Liver (tissue), 9 donors: ENCODE results near the gene PRKD3. TPM values are rescaled to one million over a fixed set of nuclear protein-coding genes. Genes with fewer than 3 reads are reported as not detected.

ENCODE experiments used
- DNase-seq: peaks from one replicate; pipeline ENCODE4 v3.0.0-alpha.2; 2017; ENCODE audit warnings: low spot score
- H3K27ac ChIP-seq, 2 donors: one replicate each; pipeline ENCODE4 v1.7.0; 2013; ENCODE audit warnings: inconsistent platforms in 2 of 2, low read length in 2 of 2, control low read depth in 1 of 2, low read depth in 1 of 2, mild to moderate bottlenecking in 1 of 2
- H3K27me3 ChIP-seq, 4 donors: one replicate each; pipeline versions ENCODE4 v1.6.1 to v1.7.0; 2013; ENCODE audit warnings: low read length in 3 of 4, inconsistent platforms in 1 of 4, mild to moderate bottlenecking in 1 of 4, moderate library complexity in 1 of 4; ENCODE audit not compliant: control insufficient read depth in 4 of 4, insufficient read depth in 4 of 4
- H3K36me3 ChIP-seq, 4 donors: one replicate each; pipeline versions ENCODE4 v1.6.1 to v1.7.0; 2013; ENCODE audit warnings: low read length in 3 of 4, mild to moderate bottlenecking in 3 of 4, low read depth in 1 of 4, moderate library complexity in 1 of 4; ENCODE audit not compliant: control insufficient read depth in 4 of 4, insufficient read depth in 3 of 4
- H3K4me1 ChIP-seq, 4 donors: one replicate each; pipeline versions ENCODE4 v1.6.1 to v1.7.0; 2013; ENCODE audit warnings: low read length in 3 of 4, mild to moderate bottlenecking in 3 of 4, moderate library complexity in 1 of 4; ENCODE audit not compliant: control insufficient read depth in 4 of 4, insufficient read depth in 4 of 4
- H3K4me3 ChIP-seq, 3 donors: one replicate each; pipeline versions ENCODE4 v1.6.1 to v1.7.0; 2013; ENCODE audit warnings: low read length in 3 of 3, control low read depth in 1 of 3, low read depth in 1 of 3, mild to moderate bottlenecking in 1 of 3
- H3K9ac ChIP-seq, 2 donors: one replicate each; pipeline ENCODE4 v1.7.0; 2013; ENCODE audit warnings: low read length in 2 of 2, mild to moderate bottlenecking in 2 of 2, moderate library complexity in 2 of 2, control low read depth in 1 of 2, low read depth in 1 of 2
- H3K9me3 ChIP-seq, 4 donors: one replicate each; pipeline versions ENCODE4 v1.6.1 to v1.7.0; 2013; ENCODE audit warnings: low read length in 3 of 4; ENCODE audit not compliant: control insufficient read depth in 4 of 4
- ATF3 ChIP-seq: IDR thresholded peaks from 2 replicates; pipeline ENCODE4 v1.6.1; 2016; ENCODE audit warnings: antibody characterized with exemption
- EGR1 ChIP-seq, 2 donors: IDR thresholded peaks; 2 replicates each; pipeline ENCODE4 v1.6.1; 2016 to 2018; ENCODE audit warnings: antibody characterized with exemption in 2 of 2, low read depth in 2 of 2
- FOXA1 ChIP-seq: IDR thresholded peaks from 2 replicates; pipeline ENCODE4 v1.6.1; 2016; ENCODE audit warnings: antibody characterized with exemption
- FOXA2 ChIP-seq: IDR thresholded peaks from 2 replicates; pipeline ENCODE4 v1.6.1; 2016; ENCODE audit warnings: antibody characterized with exemption
- GABPA ChIP-seq, 2 donors: IDR thresholded peaks in 1 of 2; conservative IDR thresholded peaks in 1 of 2; 2 replicates each; pipeline ENCODE4 v1.6.1; 2016; ENCODE audit warnings: antibody characterized with exemption in 2 of 2, mild to moderate bottlenecking in 1 of 2, moderate library complexity in 1 of 2
- HNF4A ChIP-seq, 2 donors: conservative IDR thresholded peaks; 2 replicates each; pipeline ENCODE4 v1.6.1; 2016; ENCODE audit warnings: antibody characterized with exemption in 2 of 2, mild to moderate bottlenecking in 2 of 2
- HNF4G ChIP-seq: IDR thresholded peaks from 2 replicates; pipeline ENCODE4 v1.6.1; 2016; ENCODE audit warnings: antibody characterized with exemption
- JUND ChIP-seq, 2 donors: IDR thresholded peaks; 2 replicates each; pipeline ENCODE4 v1.6.1; 2016; ENCODE audit warnings: antibody characterized with exemption in 2 of 2
- MAX ChIP-seq: IDR thresholded peaks from 2 replicates; pipeline ENCODE4 v1.6.1; 2016; ENCODE audit warnings: antibody characterized with exemption
- NR2F2 ChIP-seq: IDR thresholded peaks from 2 replicates; pipeline ENCODE4 v1.6.1; 2016; ENCODE audit warnings: antibody characterized with exemption
- RAD21 ChIP-seq, 2 donors: IDR thresholded peaks; 2 replicates each; pipeline ENCODE4 v1.6.1; 2016; ENCODE audit warnings: antibody characterized with exemption in 2 of 2, mild to moderate bottlenecking in 2 of 2
- RXRA ChIP-seq, 2 donors: IDR thresholded peaks; 2 replicates each; pipeline ENCODE4 v1.6.1; 2017 to 2018; ENCODE audit warnings: antibody characterized with exemption in 2 of 2, mild to moderate bottlenecking in 1 of 2
- SP1 ChIP-seq: IDR thresholded peaks from 2 replicates; pipeline ENCODE4 v1.6.1; 2018; ENCODE audit warnings: antibody characterized with exemption, mild to moderate bottlenecking
- TAF1 ChIP-seq: conservative IDR thresholded peaks from 2 replicates; pipeline ENCODE4 v1.6.1; 2016; ENCODE audit warnings: antibody characterized with exemption, mild to moderate bottlenecking
- YY1 ChIP-seq: IDR thresholded peaks from 2 replicates; pipeline ENCODE4 v1.6.1; 2016; ENCODE audit warnings: antibody characterized with exemption, mild to moderate bottlenecking
- ZBTB33 ChIP-seq: IDR thresholded peaks from 2 replicates; pipeline ENCODE4 v1.6.1; 2016; ENCODE audit warnings: antibody characterized with exemption
- WGBS: extraction: QIAGEN DNeasy Blood & Tissue Kit; methylation state at CpG from one replicate; pipeline ENCODE4 v1.1.7; 2013; 5-methylcytosine and 5-hydroxymethylcytosine counted together
- polyA plus RNA-seq, 2 donors: library from polyadenylated mRNA; stranded (reverse) in 1 of 2; unstranded in 1 of 2; fragments of 200-250 nt in 1 of 2; fragments of >200 nt in 1 of 2; fragmentation: Nextera tagmentation in 1 of 2; extraction: Ambion mirVana in 1 of 2; gene quantifications; one replicate each; pipeline versions ENCODE4 v1.2.1 to v1.2.3, GENCODE V29; 2013 to 2015
- total RNA-seq, 2 donors: library from RNA; depleted of rRNA; stranded (reverse); fragments of >200 nt; gene quantifications; one replicate each; pipeline ENCODE4 v1.2.3, GENCODE V29; 2014
- TF ChIP-seq, protein P1 (sequence below): IDR thresholded peaks from 2 replicates; pipeline ENCODE4 v1.6.1; 2016; ENCODE audit warnings: antibody characterized with exemption, mild to moderate bottlenecking
- TF ChIP-seq, protein P2 (sequence below): fragments of 150-350 bp; IDR thresholded peaks from 2 replicates; pipeline ENCODE4 v1.5.1; 2017; ENCODE audit warnings: improper control_type of control experiment, low read depth, low read length; ENCODE audit not compliant: missing input control
- donor health status: healthy.
- donor health status: healthy.
- donor health status: healthy.
- donor health status: healthy.
- donor health status: healthy.

Gene PRKD3
- total and polyA plus RNA-seq, 4 donors: 4.4 to 19.7 (median 8.1) TPM

DNA sequence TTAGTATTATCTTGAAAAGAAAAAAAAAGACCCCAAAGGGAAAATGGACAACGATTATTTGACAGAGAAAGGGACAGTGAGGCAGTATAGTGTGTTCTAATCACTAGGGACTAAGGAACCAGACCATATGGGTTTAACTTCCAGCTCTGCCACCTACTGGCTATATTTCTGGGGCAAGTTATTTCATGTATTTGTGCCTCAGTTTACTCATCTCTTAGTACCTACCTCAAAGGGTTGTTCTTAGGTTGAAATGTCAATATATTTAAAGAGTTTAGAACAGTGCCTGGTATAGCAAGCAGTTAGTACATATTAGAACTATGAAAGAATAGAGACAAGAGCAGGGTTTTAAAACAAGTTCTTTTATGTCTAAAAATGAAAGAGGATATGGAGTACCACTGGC is 42.7 kb downstream of the PRKD3 start:
- 100% methylated on average over 1 of the region's 1 CpG for WGBS
- H3K4me3 ChIP-seq: no peak overlapping the region
- no peaks in the 10 kb centered on the region for H3K27me3 ChIP-seq
- no peak for DNase-seq
- H3K9me3 ChIP-seq: no peaks in the 10 kb centered on the region
- no peak for TF ChIP-seq ZBTB33
- no peak for TF ChIP-seq MAX
- TF ChIP-seq HNF4A (conservative IDR thresholded peaks at IDR 0.05): no peak
- H3K4me1 ChIP-seq: no peaks in the 10 kb centered on the region
- no peak overlapping the region for H3K27ac ChIP-seq
- H3K9ac ChIP-seq: no peak overlapping the region
- H3K36me3 ChIP-seq: peaks cover 2 to 28% (median 16%) of the 10 kb centered on the region in 4 donors

DNA sequence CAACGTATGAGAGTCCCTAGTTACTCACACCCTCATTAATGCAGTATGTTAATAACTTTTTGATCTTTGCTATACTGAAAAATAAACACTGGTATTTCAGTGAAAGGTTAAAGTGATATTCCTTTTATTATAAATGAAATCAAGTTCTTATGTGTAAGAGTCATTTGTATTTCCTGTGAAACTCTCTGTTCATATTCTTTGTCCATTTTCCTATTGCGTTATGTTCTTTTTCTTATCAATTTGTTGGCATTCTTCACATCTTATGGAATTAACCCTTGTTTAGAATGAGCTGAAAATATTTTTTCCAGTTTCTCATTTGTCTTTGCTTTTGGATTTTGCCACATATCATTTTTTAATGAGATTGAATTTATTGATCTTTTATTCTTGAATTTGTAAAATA is 48.3 kb downstream of the PRKD3 start:
- H3K4me3 ChIP-seq: no peak overlapping the region
- no peaks in the 10 kb centered on the region for H3K9me3 ChIP-seq
- TF ChIP-seq, protein P1, sequence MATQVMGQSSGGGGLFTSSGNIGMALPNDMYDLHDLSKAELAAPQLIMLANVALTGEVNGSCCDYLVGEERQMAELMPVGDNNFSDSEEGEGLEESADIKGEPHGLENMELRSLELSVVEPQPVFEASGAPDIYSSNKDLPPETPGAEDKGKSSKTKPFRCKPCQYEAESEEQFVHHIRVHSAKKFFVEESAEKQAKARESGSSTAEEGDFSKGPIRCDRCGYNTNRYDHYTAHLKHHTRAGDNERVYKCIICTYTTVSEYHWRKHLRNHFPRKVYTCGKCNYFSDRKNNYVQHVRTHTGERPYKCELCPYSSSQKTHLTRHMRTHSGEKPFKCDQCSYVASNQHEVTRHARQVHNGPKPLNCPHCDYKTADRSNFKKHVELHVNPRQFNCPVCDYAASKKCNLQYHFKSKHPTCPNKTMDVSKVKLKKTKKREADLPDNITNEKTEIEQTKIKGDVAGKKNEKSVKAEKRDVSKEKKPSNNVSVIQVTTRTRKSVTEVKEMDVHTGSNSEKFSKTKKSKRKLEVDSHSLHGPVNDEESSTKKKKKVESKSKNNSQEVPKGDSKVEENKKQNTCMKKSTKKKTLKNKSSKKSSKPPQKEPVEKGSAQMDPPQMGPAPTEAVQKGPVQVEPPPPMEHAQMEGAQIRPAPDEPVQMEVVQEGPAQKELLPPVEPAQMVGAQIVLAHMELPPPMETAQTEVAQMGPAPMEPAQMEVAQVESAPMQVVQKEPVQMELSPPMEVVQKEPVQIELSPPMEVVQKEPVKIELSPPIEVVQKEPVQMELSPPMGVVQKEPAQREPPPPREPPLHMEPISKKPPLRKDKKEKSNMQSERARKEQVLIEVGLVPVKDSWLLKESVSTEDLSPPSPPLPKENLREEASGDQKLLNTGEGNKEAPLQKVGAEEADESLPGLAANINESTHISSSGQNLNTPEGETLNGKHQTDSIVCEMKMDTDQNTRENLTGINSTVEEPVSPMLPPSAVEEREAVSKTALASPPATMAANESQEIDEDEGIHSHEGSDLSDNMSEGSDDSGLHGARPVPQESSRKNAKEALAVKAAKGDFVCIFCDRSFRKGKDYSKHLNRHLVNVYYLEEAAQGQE: no peak
- TF ChIP-seq JUND (IDR thresholded peaks at IDR 0.05) (no peak), RAD21 (IDR thresholded peaks at IDR 0.05) (no peak), ATF3 (no peak), NR2F2 (no peak), GABPA (IDR thresholded peaks at IDR 0.05 in 1 of 2, conservative IDR thresholded peaks at IDR 0.05 in 1 of 2) (no peak), HNF4A (conservative IDR thresholded peaks at IDR 0.05) (no peak), EGR1 (IDR thresholded peaks at IDR 0.05; ENCODE audit: low read depth in 2 of 2) (no peak), YY1 (no peak), ZBTB33 (no peak), FOXA2 (no peak), HNF4G (no peak), RXRA (IDR thresholded peaks at IDR 0.05) (no peak), MAX (no peak), FOXA1 (no peak), SP1 (no peak), TAF1 (no peak)
- TF ChIP-seq, protein P2, sequence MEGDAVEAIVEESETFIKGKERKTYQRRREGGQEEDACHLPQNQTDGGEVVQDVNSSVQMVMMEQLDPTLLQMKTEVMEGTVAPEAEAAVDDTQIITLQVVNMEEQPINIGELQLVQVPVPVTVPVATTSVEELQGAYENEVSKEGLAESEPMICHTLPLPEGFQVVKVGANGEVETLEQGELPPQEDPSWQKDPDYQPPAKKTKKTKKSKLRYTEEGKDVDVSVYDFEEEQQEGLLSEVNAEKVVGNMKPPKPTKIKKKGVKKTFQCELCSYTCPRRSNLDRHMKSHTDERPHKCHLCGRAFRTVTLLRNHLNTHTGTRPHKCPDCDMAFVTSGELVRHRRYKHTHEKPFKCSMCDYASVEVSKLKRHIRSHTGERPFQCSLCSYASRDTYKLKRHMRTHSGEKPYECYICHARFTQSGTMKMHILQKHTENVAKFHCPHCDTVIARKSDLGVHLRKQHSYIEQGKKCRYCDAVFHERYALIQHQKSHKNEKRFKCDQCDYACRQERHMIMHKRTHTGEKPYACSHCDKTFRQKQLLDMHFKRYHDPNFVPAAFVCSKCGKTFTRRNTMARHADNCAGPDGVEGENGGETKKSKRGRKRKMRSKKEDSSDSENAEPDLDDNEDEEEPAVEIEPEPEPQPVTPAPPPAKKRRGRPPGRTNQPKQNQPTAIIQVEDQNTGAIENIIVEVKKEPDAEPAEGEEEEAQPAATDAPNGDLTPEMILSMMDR: no peak
- DNase-seq: no peak
- 89% methylated on average over 2 of the region's 2 CpGs for WGBS
- H3K27ac ChIP-seq: no peak overlapping the region
- H3K27me3 ChIP-seq: no peaks in the 10 kb centered on the region
- no peaks in the 10 kb centered on the region for H3K4me1 ChIP-seq
- no peak overlapping the region for H3K9ac ChIP-seq
- peaks cover 1 to 38% (median 22%) of the 10 kb centered on the region in 4 donors for H3K36me3 ChIP-seq
